Measurements from ENCODE around the gene FSTL1.

- TF ChIP-seq POLR2A (IDR thresholded peaks at IDR 0.05; ENCODE audit: low read length) = no peak
- no peak for TF ChIP-seq GATA1 (IDR thresholded peaks at IDR 0.05; ENCODE audit: low read depth, low read length)
Observed at GRCh38 chr3:120352017-120352416, 98.8 kb downstream of the FSTL1 start.
